GM21717 (cell line): ENCODE results near the gene LYSMD2.

ENCODE experiments used
- ATAC-seq: cut with Tn5 transposase; IDR thresholded peaks from one replicate; pipeline ENCODE4 v1.9.1; 2021; ENCODE audit warnings: mild to moderate bottlenecking, moderate library complexity; ENCODE audit not compliant: unreplicated experiment

Gene LYSMD2

GRCh38 chr15:51721199-51721960 lies 16.1 kb downstream of the LYSMD2 start:
- ATAC-seq = no peak

- ATAC-seq = no peak
Measured at GRCh38 chr15:51720201-51720995, 17.1 kb downstream of the LYSMD2 start.

- ATAC-seq = no peak
Measured at GRCh38 chr15:51718746-51719145, 18.7 kb downstream of the LYSMD2 start.

- ATAC-seq = no peak
Measured at GRCh38 chr15:51718219-51718618, 19.2 kb downstream of the LYSMD2 start.

- no peak for ATAC-seq
Measured at GRCh38 chr15:51714911-51715310, 22.5 kb downstream of the LYSMD2 start.

GRCh38 chr15:51714162-51714561 lies 23.3 kb downstream of the LYSMD2 start:
- no peak for ATAC-seq

GRCh38 chr15:51709031-51709430 lies 28.4 kb downstream of the LYSMD2 start:
- no peak for ATAC-seq

GRCh38 chr15:51708013-51708412 lies 29.4 kb downstream of the LYSMD2 start:
- ATAC-seq = no peak

- no peak for ATAC-seq
Measured at GRCh38 chr15:51706926-51707608, 30.4 kb downstream of the LYSMD2 start.

GRCh38 chr15:51706291-51706690 lies 31.2 kb downstream of the LYSMD2 start:
- no peak for ATAC-seq

- ATAC-seq = no peak
Measured at GRCh38 chr15:51702710-51703109, 34.7 kb downstream of the LYSMD2 start.

GRCh38 chr15:51699373-51699772 lies 38.1 kb downstream of the LYSMD2 start:
- ATAC-seq = no peak

- no peak for ATAC-seq
Measured at GRCh38 chr15:51697163-51697562, 40.3 kb downstream of the LYSMD2 start.

- ATAC-seq = no peak
Measured at GRCh38 chr15:51696566-51696965, 40.9 kb downstream of the LYSMD2 start.

GRCh38 chr15:51692154-51692553 lies 45.3 kb downstream of the LYSMD2 start:
- no peak for ATAC-seq

GRCh38 chr15:51688863-51689262 lies 48.6 kb downstream of the LYSMD2 start:
- ATAC-seq = no peak

GRCh38 chr15:51687565-51687964 lies 49.9 kb downstream of the LYSMD2 start:
- no peak for ATAC-seq

GRCh38 chr15:51681303-51681963 lies 56.0 kb downstream of the LYSMD2 start, which contains the start of gene SCG3:
Gene SCG3, plus strand, starts transcription at chr15:51681503. Its CDS starts 253 bp downstream, at chr15:51681756.
- ATAC-seq = no peak

GRCh38 chr15:51680321-51680720 lies 57.1 kb downstream of the LYSMD2 start:
- ATAC-seq = no peak

- no peak for ATAC-seq
Measured at GRCh38 chr15:51678096-51678495, 59.4 kb downstream of the LYSMD2 start.

- no peak for ATAC-seq
Measured at GRCh38 chr15:51677452-51677851, 60.0 kb downstream of the LYSMD2 start.
